Amniotic epithelial cell (primary cell): Measurements from ENCODE around the gene LINGO3.
"Not testable (repeated sequence)": the region's sequence is repeated elsewhere in the genome, so short reads cannot be mapped to it uniquely, and the experiment has no call there.

Source experiments
- DNase-seq: peaks from one replicate; pipeline ENCODE4 v3.0.0-alpha.2; 2010; ENCODE audit warnings: low read depth

LINGO3 gene

GRCh38 chr19:2281265-2282061 is 26.5 kb downstream of the LINGO3 start:
- not testable (repeated sequence) for DNase-seq

- no peak for DNase-seq
Observed at GRCh38 chr19:2280633-2281264, 27.2 kb downstream of the LINGO3 start.

- no peak for DNase-seq
Observed at GRCh38 chr19:2278459-2279158, 29.3 kb downstream of the LINGO3 start.

GRCh38 chr19:2277138-2277537 is 30.8 kb downstream of the LINGO3 start:
- DNase-seq = no peak

GRCh38 chr19:2276429-2276986 is 31.4 kb downstream of the LINGO3 start:
- no peak for DNase-seq

GRCh38 chr19:2275588-2276428 is 32.1 kb downstream of the LINGO3 start:
- DNase-seq = no peak

GRCh38 chr19:2274931-2275535 is 32.9 kb downstream of the LINGO3 start:
- peak; percentile 53 for DNase-seq

GRCh38 chr19:2274185-2274711 is 33.7 kb downstream of the LINGO3 start:
- DNase-seq = no peak

- DNase-seq = peak; percentile 66
Observed at GRCh38 chr19:2273356-2274184, 34.4 kb downstream of the LINGO3 start.

GRCh38 chr19:2271234-2272103 is 36.5 kb downstream of the LINGO3 start:
- DNase-seq = peak; percentile 54

GRCh38 chr19:2270423-2271233 is 37.3 kb downstream of the LINGO3 start:
- DNase-seq = peak; percentile 83

GRCh38 chr19:2270157-2270422 is 37.9 kb downstream of the LINGO3 start:
- no peak for DNase-seq

- DNase-seq = peak; percentile 91
Observed at GRCh38 chr19:2269244-2270156, 38.5 kb downstream of the LINGO3 start.

- DNase-seq = no peak
Observed at GRCh38 chr19:2268861-2269243, 39.1 kb downstream of the LINGO3 start.

- DNase-seq = no peak
Observed at GRCh38 chr19:2268480-2268830, 39.5 kb downstream of the LINGO3 start.

GRCh38 chr19:2266183-2266993 is 41.6 kb downstream of the LINGO3 start:
- DNase-seq = peak; percentile 76
